ENCODE results near the gene SCUBE1. TPM values are rescaled to one million over a fixed set of nuclear protein-coding genes. Genes with fewer than 3 reads are reported as not detected.
A peak's percentile ranks its signal among the peaks of the same experiment; 100 is the strongest.

SCUBE1 gene
- total and polyA plus RNA-seq, 2 donors from 2014 or later, result 2.3 to 7.1 TPM

DNA sequence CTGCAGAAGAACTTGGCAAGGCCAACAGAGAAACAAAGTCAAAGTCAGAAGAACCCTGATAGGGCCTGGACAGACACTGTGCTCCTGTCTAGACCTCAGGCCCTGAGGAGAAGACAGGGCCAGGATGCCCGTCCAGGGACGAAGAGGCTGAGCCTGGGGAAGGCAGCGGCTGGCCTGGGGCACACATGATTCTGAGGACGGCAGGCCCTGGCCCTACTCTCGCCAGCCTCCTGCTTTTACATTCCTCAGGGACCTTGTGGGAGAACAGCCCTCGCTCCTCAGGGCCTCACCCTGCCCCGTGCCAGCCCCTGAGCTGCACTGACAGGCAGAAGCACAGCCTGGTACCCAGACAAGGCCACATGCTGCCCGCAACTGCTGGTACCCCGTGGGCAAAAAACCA, 112.6 kb downstream of the SCUBE1 start:
- no peak overlapping the region for H3K4me3 ChIP-seq (ENCODE audit: low read length in 3 of 3)
- intact Hi-C loops (cut with DNase I), result no loop called here
- H3K27ac ChIP-seq (ENCODE audit: low read depth in 2 of 2, low read length in 2 of 2), result no peak overlapping the region
- DNase-seq, result no peak
- no peaks in the 10 kb centered on the region for H3K36me3 ChIP-seq (ENCODE audit: control insufficient read depth in 2 of 3, insufficient read depth in 3 of 3, low read length in 3 of 3)
- FAIRE-seq, result no peak
- H3K4me1 ChIP-seq (ENCODE audit: control insufficient read depth in 2 of 3, insufficient read depth in 2 of 3, low read depth in 1 of 3, low read length in 3 of 3), result no peaks in the 10 kb centered on the region
- H3K27me3 ChIP-seq (ENCODE audit: control insufficient read depth, insufficient read depth, low read length), result no peaks in the 10 kb centered on the region
- H3K9ac ChIP-seq (ENCODE audit: low read length in 3 of 3), result no peak overlapping the region
- no peak for TF ChIP-seq CTCF (IDR thresholded peaks at IDR 0.05; ENCODE audit: borderline replicate concordance, extremely low read depth, insufficient read depth)
- H3K9me3 ChIP-seq (ENCODE audit: control insufficient read depth in 2 of 3, insufficient read depth in 1 of 3, low read length in 3 of 3), result no peaks in the 10 kb centered on the region

DNA sequence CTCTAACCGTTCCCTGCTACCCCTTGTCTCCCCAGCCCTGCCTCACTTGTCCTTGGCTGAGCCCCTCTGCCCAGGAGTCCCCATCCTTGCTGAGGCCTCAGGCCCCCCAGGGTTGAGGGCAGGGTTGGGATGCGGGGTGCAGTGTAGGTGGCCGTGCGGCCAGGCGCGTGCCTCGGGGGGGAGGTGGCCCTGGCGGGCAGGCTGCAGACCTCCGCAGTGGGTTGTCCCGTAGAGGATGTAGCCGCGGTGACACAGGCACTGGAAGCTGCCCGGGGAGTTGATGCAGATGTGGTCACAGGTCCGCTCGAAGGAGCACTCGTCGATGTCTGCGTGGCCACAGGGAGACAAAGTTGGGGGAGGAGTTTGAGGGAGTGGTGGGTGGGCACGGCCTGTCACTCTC, 114.3 kb downstream of the SCUBE1 start:
- Histone ChIP-seq H3K9ac (ENCODE audit: low read length in 3 of 3) (no peak overlapping the region), H3K27ac (ENCODE audit: low read depth in 2 of 2, low read length in 2 of 2) (no peak overlapping the region), H3K4me1 (ENCODE audit: control insufficient read depth in 2 of 3, insufficient read depth in 2 of 3, low read depth in 1 of 3, low read length in 3 of 3) (no peaks in the 10 kb centered on the region), H3K9me3 (ENCODE audit: control insufficient read depth in 2 of 3, insufficient read depth in 1 of 3, low read length in 3 of 3) (no peaks in the 10 kb centered on the region), H3K27me3 (ENCODE audit: control insufficient read depth, insufficient read depth, low read length) (no peaks in the 10 kb centered on the region), H3K36me3 (ENCODE audit: control insufficient read depth in 2 of 3, insufficient read depth in 3 of 3, low read length in 3 of 3) (no peaks in the 10 kb centered on the region), H3K4me3 (ENCODE audit: low read length in 3 of 3) (no peak overlapping the region)
- no peak for FAIRE-seq
- no peak for DNase-seq
- TF ChIP-seq CTCF (IDR thresholded peaks at IDR 0.05; ENCODE audit: borderline replicate concordance, extremely low read depth, insufficient read depth), result no peak
- intact Hi-C loops (cut with DNase I), result no loop called here

- Histone ChIP-seq H3K9ac (ENCODE audit: low read length in 3 of 3) (no peak overlapping the region), H3K27ac (ENCODE audit: low read depth in 2 of 2, low read length in 2 of 2) (no peak overlapping the region), H3K9me3 (ENCODE audit: control insufficient read depth in 2 of 3, insufficient read depth in 1 of 3, low read length in 3 of 3) (no peaks in the 10 kb centered on the region), H3K27me3 (ENCODE audit: control insufficient read depth, insufficient read depth, low read length) (no peaks in the 10 kb centered on the region), H3K4me1 (ENCODE audit: control insufficient read depth in 2 of 3, insufficient read depth in 2 of 3, low read depth in 1 of 3, low read length in 3 of 3) (no peaks in the 10 kb centered on the region), H3K36me3 (ENCODE audit: control insufficient read depth in 2 of 3, insufficient read depth in 3 of 3, low read length in 3 of 3) (no peaks in the 10 kb centered on the region), H3K4me3 (ENCODE audit: low read length in 3 of 3) (no peak overlapping the region)
- DNase-seq, result peak in 3 of 5 donors; percentile 27 to 50 (median 46)
- intact Hi-C loops (cut with DNase I), result no loop called here
- no peak for TF ChIP-seq CTCF (IDR thresholded peaks at IDR 0.05; ENCODE audit: borderline replicate concordance, extremely low read depth, insufficient read depth)
- no peak for FAIRE-seq
Measured at GRCh38 chr22:43228330-43228729, 114.8 kb downstream of the SCUBE1 start.

- peaks cover 0 to 3% (median 0%) of the 10 kb centered on the region in 3 donors for H3K4me1 ChIP-seq (ENCODE audit: control insufficient read depth in 2 of 3, insufficient read depth in 2 of 3, low read depth in 1 of 3, low read length in 3 of 3)
- TF ChIP-seq CTCF (IDR thresholded peaks at IDR 0.05; ENCODE audit: borderline replicate concordance, extremely low read depth, insufficient read depth), result no peak
- H3K27me3 ChIP-seq (ENCODE audit: control insufficient read depth, insufficient read depth, low read length), result no peaks in the 10 kb centered on the region
- FAIRE-seq (no peak), DNase-seq (peak in 3 of 5 donors; percentile 40 to 74 (median 42))
- intact Hi-C loops (cut with DNase I), result no loop called here
- H3K27ac ChIP-seq (ENCODE audit: low read depth in 2 of 2, low read length in 2 of 2), result no peak overlapping the region
- H3K9me3 ChIP-seq (ENCODE audit: control insufficient read depth in 2 of 3, insufficient read depth in 1 of 3, low read length in 3 of 3), result no peaks in the 10 kb centered on the region
- no peak overlapping the region for H3K4me3 ChIP-seq (ENCODE audit: low read length in 3 of 3)
- no peak overlapping the region for H3K9ac ChIP-seq (ENCODE audit: low read length in 3 of 3)
- H3K36me3 ChIP-seq (ENCODE audit: control insufficient read depth in 2 of 3, insufficient read depth in 3 of 3, low read length in 3 of 3), result no peaks in the 10 kb centered on the region
Measured at GRCh38 chr22:43227239-43227630, 115.9 kb downstream of the SCUBE1 start.

Data from kidney (tissue), 14 donors.